Right lobe of liver (tissue), 4 donors: ENCODE measurements around the gene CPED1.

Source experiments
- POLR2A ChIP-seq: fragments of 450-650 bp; IDR thresholded peaks from one replicate; pipeline ENCODE4 v1.6.1; 2017; ENCODE audit warnings: antibody characterized with exemption, mild to moderate bottlenecking
- TF ChIP-seq, protein P1 (sequence below), 4 donors: fragments of 200-600 bp in 3 of 4; fragments of 450-650 bp in 1 of 4; IDR thresholded peaks; one replicate each; pipeline versions ENCODE4 v1.5.1 to v1.8.0; 2016 to 2022; ENCODE audit warnings: antibody characterized with exemption in 4 of 4, mild to moderate bottlenecking in 2 of 4
- donor health status: DM: no; HTN: no; CAD: no.
- donor health status: DM: no; HTN: no; CAD: no.
- donor health status: DM: no; HTN: yes; CAD: no.

DNA sequence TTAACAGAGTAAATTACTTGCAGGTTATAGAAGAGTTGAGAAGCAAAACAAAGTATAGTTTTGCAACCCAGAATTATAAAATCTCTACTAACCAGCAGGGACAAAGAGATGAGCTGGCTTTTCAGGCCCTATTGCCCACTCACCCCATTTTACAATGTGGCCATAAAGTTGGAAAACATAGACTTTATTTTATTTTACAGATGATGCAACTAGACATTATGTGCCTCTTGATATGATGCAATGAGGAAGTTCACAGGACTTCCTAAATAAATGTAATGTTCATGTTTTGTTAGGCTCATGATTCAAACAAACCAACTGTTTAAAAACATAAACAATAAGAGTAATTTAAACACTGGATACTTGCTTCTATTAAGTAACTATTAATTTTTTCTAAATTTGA, 199.2 kb downstream of the CPED1 start:
- no peak for TF ChIP-seq POLR2A
- TF ChIP-seq, protein P1, sequence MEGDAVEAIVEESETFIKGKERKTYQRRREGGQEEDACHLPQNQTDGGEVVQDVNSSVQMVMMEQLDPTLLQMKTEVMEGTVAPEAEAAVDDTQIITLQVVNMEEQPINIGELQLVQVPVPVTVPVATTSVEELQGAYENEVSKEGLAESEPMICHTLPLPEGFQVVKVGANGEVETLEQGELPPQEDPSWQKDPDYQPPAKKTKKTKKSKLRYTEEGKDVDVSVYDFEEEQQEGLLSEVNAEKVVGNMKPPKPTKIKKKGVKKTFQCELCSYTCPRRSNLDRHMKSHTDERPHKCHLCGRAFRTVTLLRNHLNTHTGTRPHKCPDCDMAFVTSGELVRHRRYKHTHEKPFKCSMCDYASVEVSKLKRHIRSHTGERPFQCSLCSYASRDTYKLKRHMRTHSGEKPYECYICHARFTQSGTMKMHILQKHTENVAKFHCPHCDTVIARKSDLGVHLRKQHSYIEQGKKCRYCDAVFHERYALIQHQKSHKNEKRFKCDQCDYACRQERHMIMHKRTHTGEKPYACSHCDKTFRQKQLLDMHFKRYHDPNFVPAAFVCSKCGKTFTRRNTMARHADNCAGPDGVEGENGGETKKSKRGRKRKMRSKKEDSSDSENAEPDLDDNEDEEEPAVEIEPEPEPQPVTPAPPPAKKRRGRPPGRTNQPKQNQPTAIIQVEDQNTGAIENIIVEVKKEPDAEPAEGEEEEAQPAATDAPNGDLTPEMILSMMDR (IDR thresholded peaks at IDR 0.05): no peak
